HG03039 (cell line): ENCODE measurements around the gene ANKRD62.

Source experiments
- ATAC-seq: cut with Tn5 transposase; IDR thresholded peaks from one replicate; pipeline ENCODE4 v1.9.1; 2021; ENCODE audit warnings: mild to moderate bottlenecking, moderate library complexity; ENCODE audit not compliant: unreplicated experiment

The ANKRD62 gene

GRCh38 chr18:12165038-12165768 lies 71.6 kb downstream of the ANKRD62 start:
- ATAC-seq, result no peak
